IMR-90 (cell line): ENCODE measurements around the gene RGS14.

Source experiments
- CHD1 ChIP-seq: IDR thresholded peaks from 2 replicates; pipeline ENCODE4 v1.6.1; 2012; ENCODE audit warnings: low read depth, low read length, improper control_type of control experiment
- CTCF ChIP-seq: conservative IDR thresholded peaks from 2 replicates; pipeline ENCODE4 v1.5.1; 2012; ENCODE audit warnings: mild to moderate bottlenecking, low read depth, low read length, improper control_type of control experiment
- FOS ChIP-seq: fragments of 150-350 bp; IDR thresholded peaks from 2 replicates; pipeline ENCODE4 v1.6.1; 2016; ENCODE audit warnings: low read depth, low read length
- MAZ ChIP-seq: IDR thresholded peaks from 2 replicates; pipeline ENCODE4 v1.6.1; 2012; ENCODE audit warnings: low read depth, mild to moderate bottlenecking, low read length, improper control_type of control experiment, moderate library complexity, borderline replicate concordance
- MXI1 ChIP-seq: IDR thresholded peaks from 2 replicates; pipeline ENCODE4 v1.6.1; 2012; ENCODE audit warnings: low read depth, mild to moderate bottlenecking, low read length, moderate library complexity, borderline replicate concordance
- POLR2A ChIP-seq: IDR thresholded peaks from 2 replicates; pipeline ENCODE4 v1.6.1; 2012; ENCODE audit warnings: mild to moderate bottlenecking, low read depth, low read length
- RCOR1 ChIP-seq: IDR thresholded peaks from 2 replicates; pipeline ENCODE4 v1.6.1; 2012; ENCODE audit warnings: mild to moderate bottlenecking, low read length, improper control_type of control experiment; ENCODE audit not compliant: insufficient replicate concordance
- RFX5 ChIP-seq: IDR thresholded peaks from 2 replicates; pipeline ENCODE4 v1.8.0; 2012; ENCODE audit warnings: low read depth, mild to moderate bottlenecking, low read length, moderate library complexity

- TF ChIP-seq MAZ (no peak), RFX5 (no peak), CTCF (no peak), POLR2A (no peak), MXI1 (no peak), RCOR1 (no peak), FOS (no peak), CHD1 (no peak)
These were observed 31.8 kb upstream of the RGS14 start for GRCh38 chr5:177325868-177326381.
